Esophagus muscularis mucosa (tissue), 4 donors: ENCODE results near the gene HCFC1.

ENCODE experiments used
- CTCF ChIP-seq, 3 experiments: fragments of 200-600 bp in 2 of 3; fragments of 450-650 bp in 1 of 3; sonication (generic) in 2 of 3; IDR thresholded peaks; one replicate each; pipeline ENCODE4 v1.5.1; 2017 to 2019; ENCODE audit warnings: antibody characterized with exemption in 3 of 3, mild to moderate bottlenecking in 2 of 3, moderate library complexity in 1 of 3
- EP300 ChIP-seq: sonication (generic); formaldehyde crosslinking; IDR thresholded peaks from one replicate; pipeline ENCODE4 v1.6.1; 2017; ENCODE audit warnings: antibody characterized with exemption
- POLR2A ChIP-seq: fragments of 450-650 bp; IDR thresholded peaks from one replicate; pipeline ENCODE4 v1.6.1; 2017; ENCODE audit warnings: antibody characterized with exemption, moderate library complexity, mild to moderate bottlenecking, low read depth
- POLR2AphosphoS5 ChIP-seq, 2 donors: sonication (generic); formaldehyde crosslinking; IDR thresholded peaks; one replicate each; pipeline ENCODE4 v1.6.1; 2017; ENCODE audit warnings: antibody characterized with exemption in 2 of 2

- no peak for TF ChIP-seq EP300
- no peak for TF ChIP-seq CTCF (IDR thresholded peaks at IDR 0.05)
- TF ChIP-seq POLR2AphosphoS5 (IDR thresholded peaks at IDR 0.05), result no peak
- TF ChIP-seq POLR2A, result no peak
Observed at GRCh38 chrX:153970357-153971123, 1.1 kb downstream of the HCFC1 start.
